GM18517 (cell line): ENCODE measurements around the gene CERS2.

Experiments used
- ATAC-seq: cut with Tn5 transposase; IDR thresholded peaks from one replicate; pipeline ENCODE4 v1.9.1; 2021; ENCODE audit warnings: mild to moderate bottlenecking, moderate library complexity; ENCODE audit not compliant: unreplicated experiment

Gene CERS2

DNA sequence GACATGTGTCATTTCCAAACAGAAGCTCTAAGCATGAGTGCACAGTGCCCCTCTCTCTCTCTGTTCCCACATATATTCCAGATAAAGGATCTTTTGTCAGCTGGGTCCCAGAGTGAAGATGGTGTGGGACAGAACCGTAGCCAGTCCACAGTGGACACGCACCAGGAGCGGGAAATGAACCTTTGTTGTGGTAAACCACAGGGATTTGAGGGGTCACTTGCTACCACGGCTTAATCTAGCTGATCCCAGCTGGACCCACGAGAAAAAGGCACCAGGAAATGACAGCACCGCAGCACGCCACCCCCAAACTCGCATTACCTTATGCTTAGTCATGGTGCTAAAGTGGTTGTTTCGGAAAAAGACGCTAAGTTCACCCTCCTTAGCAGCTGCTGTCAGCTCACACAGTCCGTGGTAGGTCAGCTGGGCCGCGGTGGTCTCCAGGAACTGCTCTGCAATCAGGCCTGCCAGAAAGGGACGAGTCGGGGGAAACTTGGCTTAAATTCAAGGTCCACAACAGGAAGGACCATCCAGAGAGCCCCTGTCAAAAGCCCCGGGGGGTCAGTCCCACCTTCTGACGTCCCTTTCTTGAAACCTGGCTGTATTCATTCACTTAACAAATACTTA is 24.5 kb upstream of the CERS2 start:
- ATAC-seq = no peak

DNA sequence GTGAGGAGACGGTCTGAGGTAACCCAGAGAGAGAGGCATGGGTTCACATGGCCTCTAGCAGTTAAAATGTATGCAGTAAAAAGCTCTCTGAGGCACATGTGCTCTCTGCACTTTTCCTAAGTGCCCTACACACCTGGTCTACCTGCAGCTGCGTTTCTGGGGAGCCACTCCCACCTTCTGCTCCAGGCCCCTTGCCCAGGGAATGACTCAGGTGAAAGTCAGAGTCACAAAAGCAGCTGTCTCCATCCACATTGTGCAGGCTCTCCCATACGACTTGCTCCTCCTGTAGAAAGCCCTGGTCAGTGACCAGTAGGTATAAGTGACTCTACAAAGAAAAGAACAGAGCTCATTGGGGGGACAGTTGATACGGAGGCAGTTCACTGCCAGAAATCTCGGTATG is 23.3 kb upstream of the CERS2 start:
- ATAC-seq = no peak

DNA sequence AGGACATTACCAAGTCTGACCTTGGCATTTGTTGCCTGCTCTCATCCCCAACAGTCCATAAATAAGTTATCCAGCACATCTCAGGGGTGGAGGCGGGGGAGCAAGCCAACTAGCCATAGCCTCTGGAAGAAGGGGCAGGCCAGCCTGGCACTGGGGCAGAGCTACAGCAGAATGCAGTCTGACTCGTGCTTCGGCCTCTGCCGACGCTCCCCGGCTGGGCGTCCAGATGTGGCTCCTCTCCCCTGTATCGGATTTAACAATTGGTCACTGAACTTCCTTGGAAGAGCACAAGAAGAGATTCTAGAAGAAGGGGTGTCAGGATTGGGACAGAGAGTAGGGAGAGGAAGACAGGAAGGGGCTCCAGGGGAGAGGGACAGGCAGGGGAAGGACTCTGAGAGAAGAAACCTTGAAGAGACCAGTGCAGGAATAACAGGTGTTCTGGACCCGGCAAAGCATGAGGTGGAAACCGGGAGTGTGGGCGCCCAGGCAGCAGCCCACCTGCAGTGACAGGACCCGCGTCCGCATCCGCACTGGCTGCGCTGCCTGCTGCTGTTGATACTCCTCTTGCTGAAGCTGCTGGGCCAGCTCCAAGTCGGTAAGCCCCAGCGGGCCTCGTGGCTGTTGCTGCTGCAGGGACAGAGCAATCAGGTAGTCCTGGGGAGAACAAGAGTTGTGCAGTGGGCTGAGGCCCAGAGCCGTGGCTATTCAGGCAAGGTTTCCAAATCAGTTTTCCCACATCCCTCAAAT is 22.7 kb upstream of the CERS2 start:
- no peak for ATAC-seq

DNA sequence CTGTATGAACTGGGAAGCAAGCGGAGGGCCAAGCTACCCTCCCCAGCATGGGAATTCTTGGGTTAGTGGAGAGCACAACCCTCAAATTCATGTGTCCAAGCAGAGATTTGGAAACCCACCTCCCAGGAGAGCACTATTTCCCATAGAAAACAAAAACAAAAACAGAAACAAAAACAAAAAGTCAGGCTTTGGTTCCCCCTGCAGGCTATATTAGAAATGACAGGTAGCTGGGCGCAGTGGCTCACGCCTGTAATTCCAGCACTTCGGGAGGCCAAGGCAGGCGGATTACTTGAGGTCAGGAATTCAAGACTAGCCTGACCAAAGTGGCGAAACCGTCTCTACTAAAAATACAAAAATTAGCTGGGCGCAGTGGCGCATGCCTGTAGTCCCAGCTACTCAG is 21.3 kb upstream of the CERS2 start:
- no peak for ATAC-seq

DNA sequence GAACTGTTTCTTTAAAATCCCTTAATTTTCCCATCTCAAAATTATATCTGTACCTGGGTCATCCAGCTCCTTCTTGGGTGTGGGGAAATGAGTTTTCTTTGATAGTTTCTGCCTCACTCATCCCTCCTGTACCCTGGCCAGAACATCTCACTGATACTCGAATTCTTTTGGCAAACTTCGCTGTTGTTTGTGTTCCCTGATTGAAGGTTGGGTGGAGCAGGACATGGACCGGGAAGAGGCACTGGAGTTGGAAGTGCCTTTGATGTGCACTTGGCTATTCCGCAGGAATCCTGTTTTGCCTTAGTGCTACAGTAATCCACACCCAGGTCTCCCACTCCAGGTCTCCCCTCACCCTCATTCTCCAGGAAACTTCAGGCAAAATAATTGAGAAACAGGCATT is 20.8 kb upstream of the CERS2 start:
- no peak for ATAC-seq

GRCh38 chr1:150994248-150994647 is 19.6 kb upstream of the CERS2 start:
- ATAC-seq = no peak

DNA sequence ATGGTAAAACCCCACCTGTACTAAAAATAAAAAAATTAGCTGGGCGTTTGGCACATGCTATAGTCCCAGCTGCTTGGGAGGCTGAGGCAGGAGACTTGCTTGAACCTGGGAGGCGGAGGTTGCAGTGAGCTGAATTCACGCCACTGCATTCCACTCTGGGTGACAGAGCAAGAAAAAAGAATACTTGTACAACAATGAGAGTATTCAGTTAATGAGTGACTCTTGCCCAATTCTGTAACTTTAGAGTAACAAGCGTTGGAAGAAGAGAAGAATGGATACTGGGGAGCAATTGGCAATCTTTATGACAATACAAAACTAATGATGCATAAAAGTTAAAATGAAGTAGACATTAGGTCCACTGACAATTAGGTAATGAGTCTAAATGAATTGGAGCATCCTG is 18.0 kb upstream of the CERS2 start:
- no peak for ATAC-seq

- no peak for ATAC-seq
Measured at GRCh38 chr1:150987924-150988323, 13.3 kb upstream of the CERS2 start.

GRCh38 chr1:150985179-150985825 is 10.7 kb upstream of the CERS2 start:
- no peak for ATAC-seq

- ATAC-seq = no peak
Measured at GRCh38 chr1:150981805-150982712, 7.4 kb upstream of the CERS2 start, which contains the start of gene ANXA9. ANXA9 (plus strand) TSS chr1:150982292; CDS start chr1:150983106, 814 bp downstream.

GRCh38 chr1:150981177-150981804 is 6.7 kb upstream of the CERS2 start:
- ATAC-seq = no peak

DNA sequence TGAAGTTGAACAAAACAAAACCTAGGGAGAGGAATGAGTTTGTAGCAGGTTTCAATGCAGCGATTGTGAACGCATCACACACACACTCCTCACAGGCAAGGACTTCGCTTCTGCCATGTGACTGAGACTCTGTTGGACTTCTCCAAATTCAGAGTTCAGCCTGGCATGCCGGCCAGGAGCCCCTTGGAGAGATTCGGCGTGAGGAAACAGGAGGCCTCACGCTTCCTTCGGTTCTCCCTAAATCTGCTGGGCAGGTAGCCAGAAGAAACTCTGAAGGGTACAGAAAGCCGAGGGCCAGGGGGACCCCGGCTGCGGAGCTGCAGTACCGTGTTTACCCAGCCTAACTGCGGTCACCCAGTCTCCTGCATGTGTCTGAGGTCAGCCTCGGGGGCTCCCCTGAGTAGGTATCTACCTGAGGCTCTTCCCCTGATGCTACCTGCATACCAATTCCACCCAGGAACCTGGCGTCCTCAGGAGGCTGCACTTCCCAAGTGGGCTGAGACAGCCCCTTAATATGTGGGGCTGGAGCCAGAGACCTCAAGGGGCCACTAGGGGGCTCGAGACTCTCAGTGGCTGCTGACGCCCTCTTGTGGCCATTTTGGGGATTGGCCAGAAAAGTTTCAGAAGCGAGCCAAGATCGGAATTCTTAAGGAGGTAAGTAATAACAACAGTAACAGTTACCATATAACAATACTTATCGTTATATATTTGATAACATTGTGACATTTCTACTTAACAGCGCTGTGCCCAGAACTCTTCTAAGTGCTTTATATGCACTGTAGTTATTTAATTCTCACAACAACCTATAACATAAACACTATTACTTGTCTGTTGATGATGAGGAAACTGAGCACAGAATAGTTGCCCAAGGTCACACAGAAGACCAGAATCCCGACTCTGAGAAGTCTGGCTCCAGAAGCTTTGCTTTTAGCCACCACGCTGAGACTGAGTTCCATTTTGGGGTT is 4.7 kb upstream of the CERS2 start:
- ATAC-seq = peak; percentile 57

GRCh38 chr1:150976879-150977694 is 2.5 kb upstream of the CERS2 start:
- no peak for ATAC-seq

- no peak for ATAC-seq
Measured at GRCh38 chr1:150976401-150976821, 1.8 kb upstream of the CERS2 start.

DNA sequence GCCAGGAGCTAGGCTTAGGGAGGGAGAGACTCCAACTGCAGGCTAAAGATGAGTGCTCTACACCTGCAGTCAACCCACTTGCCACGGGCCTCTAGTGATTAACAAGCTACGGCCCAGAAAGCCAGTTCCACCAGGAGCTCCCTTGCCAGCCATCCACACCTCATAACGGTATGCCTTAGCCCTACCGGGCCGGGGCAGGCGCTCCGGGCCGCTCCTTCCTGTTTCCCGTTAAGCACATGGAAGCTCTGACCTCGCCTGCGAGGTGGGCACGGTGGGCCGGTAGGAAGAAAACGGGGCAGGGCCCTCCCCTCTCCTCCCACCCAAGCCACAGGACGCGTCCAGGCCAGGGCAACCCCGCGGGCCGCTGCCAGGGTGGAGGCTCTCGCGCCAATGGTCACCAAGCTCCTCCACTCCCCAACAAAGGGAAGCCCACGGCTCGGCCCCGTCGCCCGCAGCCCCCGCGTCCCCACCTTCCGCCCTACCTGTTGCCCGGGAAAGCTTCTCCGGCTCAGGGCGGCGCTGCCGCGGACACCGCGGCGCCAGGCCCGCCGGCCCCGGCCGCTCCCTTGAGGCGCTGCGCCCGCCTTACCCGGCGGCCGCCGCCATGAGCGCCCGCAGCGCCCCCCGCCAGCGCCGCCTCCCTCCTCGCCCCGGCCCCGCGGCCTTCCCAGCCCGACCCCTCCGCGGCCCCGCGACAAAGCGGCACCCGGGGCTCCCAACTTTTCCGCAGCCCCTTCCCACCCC is 627 bp downstream of the CERS2 start:
- ATAC-seq = peak; percentile 47

- no peak for ATAC-seq
Measured at GRCh38 chr1:150973258-150973835, 1.3 kb downstream of the CERS2 start.

GRCh38 chr1:150972417-150972940 is 2.2 kb downstream of the CERS2 start:
- no peak for ATAC-seq
